Retinal pigment epithelial cell (primary cell): ENCODE data around the gene SLC25A25.

Experiments used
- DNase-seq: peaks from one replicate; pipeline ENCODE4 v3.0.0-alpha.2; 2010; ENCODE audit warnings: low read depth
- H3K4me3 ChIP-seq: 2 replicates; pipeline ENCODE4 v1.5.1; 2011; ENCODE audit warnings: mild to moderate bottlenecking, low read length, control low read depth, moderate library complexity
- TF ChIP-seq, protein P1 (sequence below): conservative IDR thresholded peaks from 2 replicates; pipeline ENCODE4 v1.5.1; 2011; ENCODE audit warnings: low read depth, low read length, control low read depth, inconsistent platforms

SLC25A25 gene

DNA sequence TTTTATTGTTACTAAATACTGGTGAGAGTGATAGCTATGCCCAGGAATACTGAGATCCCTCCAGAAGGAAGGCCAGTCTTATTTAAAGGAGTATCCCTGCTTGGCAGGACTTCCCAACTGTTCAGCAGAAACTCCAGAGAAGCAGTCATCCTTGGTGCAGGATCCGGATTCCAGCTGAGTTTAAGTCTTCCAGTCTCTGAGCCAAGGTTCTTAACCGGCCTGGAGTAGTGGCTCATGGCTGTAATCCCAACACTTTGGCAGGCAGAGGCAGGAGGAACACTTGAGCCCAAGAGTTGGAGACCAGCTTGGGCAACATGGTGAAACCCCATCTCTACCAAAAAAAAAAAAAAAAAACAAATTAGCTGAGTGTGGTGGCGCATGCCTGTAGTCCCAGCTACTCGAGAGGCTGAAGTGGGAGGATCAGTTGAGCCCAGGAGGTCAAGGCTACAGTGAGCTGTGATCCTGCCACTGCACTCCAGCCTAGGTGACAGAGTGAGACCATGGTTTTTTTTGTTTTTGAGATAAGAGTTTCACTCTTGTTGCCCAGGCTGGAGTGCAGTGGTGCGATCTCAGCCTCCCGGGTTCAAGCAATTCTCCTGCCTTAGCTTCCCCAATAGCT is 8.6 kb upstream of the SLC25A25 start:
- H3K4me3 ChIP-seq: no peak overlapping the region
- TF ChIP-seq, protein P1, sequence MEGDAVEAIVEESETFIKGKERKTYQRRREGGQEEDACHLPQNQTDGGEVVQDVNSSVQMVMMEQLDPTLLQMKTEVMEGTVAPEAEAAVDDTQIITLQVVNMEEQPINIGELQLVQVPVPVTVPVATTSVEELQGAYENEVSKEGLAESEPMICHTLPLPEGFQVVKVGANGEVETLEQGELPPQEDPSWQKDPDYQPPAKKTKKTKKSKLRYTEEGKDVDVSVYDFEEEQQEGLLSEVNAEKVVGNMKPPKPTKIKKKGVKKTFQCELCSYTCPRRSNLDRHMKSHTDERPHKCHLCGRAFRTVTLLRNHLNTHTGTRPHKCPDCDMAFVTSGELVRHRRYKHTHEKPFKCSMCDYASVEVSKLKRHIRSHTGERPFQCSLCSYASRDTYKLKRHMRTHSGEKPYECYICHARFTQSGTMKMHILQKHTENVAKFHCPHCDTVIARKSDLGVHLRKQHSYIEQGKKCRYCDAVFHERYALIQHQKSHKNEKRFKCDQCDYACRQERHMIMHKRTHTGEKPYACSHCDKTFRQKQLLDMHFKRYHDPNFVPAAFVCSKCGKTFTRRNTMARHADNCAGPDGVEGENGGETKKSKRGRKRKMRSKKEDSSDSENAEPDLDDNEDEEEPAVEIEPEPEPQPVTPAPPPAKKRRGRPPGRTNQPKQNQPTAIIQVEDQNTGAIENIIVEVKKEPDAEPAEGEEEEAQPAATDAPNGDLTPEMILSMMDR: no peak
- no peak for DNase-seq

GRCh38 chr9:128061275-128061960 is 6.6 kb upstream of the SLC25A25 start:
- DNase-seq: no peak
- TF ChIP-seq, protein P1: no peak
- H3K4me3 ChIP-seq: no peak overlapping the region

- TF ChIP-seq, protein P1: no peak
- DNase-seq: no peak
- no peak overlapping the region for H3K4me3 ChIP-seq
These were observed 5.8 kb upstream of the SLC25A25 start for GRCh38 chr9:128062279-128062678.

DNA sequence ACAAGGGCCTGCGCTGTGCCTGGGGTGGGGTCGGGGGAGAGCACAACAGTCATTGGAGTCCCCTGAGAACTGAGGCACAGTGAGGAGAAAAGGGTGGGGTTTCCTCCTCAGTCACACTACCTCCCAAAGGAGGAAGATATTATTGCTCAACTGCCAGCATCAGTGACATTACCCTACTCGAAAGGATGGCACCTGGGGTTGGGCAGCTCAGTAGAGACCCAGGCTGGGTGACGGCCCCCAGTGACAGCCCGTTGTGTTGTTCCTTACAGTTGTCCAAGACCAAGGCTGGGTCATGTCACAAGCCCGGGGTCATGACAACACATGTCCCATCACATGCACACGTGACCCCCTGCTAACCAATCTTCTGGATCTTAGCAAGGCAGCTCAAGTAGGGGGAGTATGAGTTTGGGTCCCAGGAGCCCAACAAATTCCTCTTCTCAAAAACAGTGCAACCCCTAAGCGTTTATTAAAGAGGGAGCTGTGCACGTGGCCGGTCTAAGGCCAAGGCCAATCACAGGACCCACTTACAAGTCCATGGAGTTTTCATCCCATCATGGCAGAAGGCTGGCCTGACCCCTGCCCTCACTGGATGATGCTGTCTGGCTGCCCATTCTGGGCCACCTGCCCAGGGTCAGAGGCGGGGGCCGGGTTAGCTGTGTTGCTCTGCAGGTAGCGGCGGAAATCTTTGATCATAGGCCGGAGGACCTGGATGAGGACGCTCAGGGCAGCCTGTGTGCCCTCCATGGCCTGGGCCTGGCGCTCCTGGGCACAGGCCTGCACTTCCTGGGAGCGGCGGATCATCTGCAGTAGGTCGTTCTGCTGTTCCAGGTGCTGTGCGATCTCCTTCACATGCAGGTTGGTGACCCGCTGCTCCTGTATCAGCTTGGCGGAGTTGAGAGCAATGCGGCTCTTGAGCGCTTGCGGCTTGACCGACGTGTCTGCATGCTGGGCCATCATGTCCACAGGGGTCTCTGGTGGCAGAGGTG is 4.9 kb upstream of the SLC25A25 start:
- no peak overlapping the region for H3K4me3 ChIP-seq
- TF ChIP-seq, protein P1: no peak
- no peak for DNase-seq

DNA sequence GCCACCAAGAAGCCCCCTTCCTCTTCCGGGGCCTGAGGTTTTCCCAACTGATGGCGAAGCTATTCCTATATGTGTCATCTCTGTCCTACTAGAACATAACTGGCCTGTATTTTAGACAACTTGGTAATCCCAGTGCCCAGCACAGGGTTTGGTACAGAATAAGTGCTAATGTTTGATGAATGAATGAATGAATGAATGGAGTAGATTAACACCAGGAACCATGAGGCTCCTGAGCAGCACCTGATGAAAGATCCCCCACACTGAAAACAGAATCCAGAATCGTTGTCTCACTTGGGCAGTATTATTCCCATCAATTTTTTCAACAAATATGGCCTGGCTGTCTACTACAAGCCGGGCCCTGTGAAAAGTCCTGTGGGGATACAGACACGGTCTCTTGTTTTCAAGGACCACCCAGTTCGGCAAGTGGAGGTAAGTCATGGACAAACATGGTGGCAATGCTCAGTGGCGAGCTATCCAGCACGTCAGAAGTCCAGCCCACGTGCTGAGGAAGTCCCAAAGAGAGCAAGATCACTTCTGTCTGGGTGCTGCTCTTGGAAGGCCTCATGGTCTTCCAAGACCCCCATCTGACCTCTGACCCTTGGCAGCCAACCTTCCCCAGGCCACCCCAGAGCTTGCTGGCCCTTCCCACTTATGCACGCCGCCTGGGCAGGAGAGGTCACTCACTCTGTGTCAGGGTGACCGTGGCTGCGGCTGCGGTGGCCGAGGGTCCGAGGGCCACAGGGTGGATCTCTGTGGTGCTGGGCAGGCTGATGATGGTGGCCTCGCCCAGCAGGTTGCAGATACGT is 1.9 kb upstream of the SLC25A25 start:
- TF ChIP-seq, protein P1: no peak
- no peak for DNase-seq
- no peak overlapping the region for H3K4me3 ChIP-seq
